AG09319 (cell line): ENCODE data around the gene ATXN7L1.

Experiments
- DNase-seq: peaks from one replicate; pipeline ENCODE4 v3.0.0-alpha.2; 2010; ENCODE audit warnings: low read depth; ENCODE audit errors: extremely low read depth
- CTCF ChIP-seq: IDR thresholded peaks from 2 replicates; pipeline ENCODE4 v1.5.1; 2011; ENCODE audit warnings: low read depth, mild to moderate bottlenecking, inconsistent platforms, low read length, moderate library complexity

The ATXN7L1 gene

GRCh38 chr7:105638902-105639495, 237.4 kb downstream of the ATXN7L1 start:
- no peak for DNase-seq
- no peak for TF ChIP-seq CTCF

- TF ChIP-seq CTCF, result no peak
- DNase-seq, result no peak
These were observed 238.1 kb downstream of the ATXN7L1 start for GRCh38 chr7:105638334-105638733.

GRCh38 chr7:105637755-105638154, 238.6 kb downstream of the ATXN7L1 start:
- no peak for TF ChIP-seq CTCF
- DNase-seq, result no peak

- DNase-seq, result no peak
- TF ChIP-seq CTCF, result no peak
These were observed 239.4 kb downstream of the ATXN7L1 start for GRCh38 chr7:105636982-105637381.

- TF ChIP-seq CTCF, result no peak
- no peak for DNase-seq
These were observed 241.2 kb downstream of the ATXN7L1 start for GRCh38 chr7:105635197-105635596.

- TF ChIP-seq CTCF, result no peak
- no peak for DNase-seq
These were observed 250.4 kb downstream of the ATXN7L1 start for GRCh38 chr7:105625986-105626385.

GRCh38 chr7:105623906-105624305, 252.5 kb downstream of the ATXN7L1 start:
- DNase-seq, result no peak

More at GRCh38 chr7:105623906-105624305, 252.5 kb downstream of the ATXN7L1 start:
- no peak for TF ChIP-seq CTCF
